Esophagus squamous epithelium (tissue), 5 donors: ENCODE measurements around the gene GPR6. TPM values are rescaled to one million over a fixed set of nuclear protein-coding genes. Genes with fewer than 3 reads are reported as not detected.

Source experiments
- DNase-seq: peaks from one replicate; lab custom pipeline; 2025; lab: John Stamatoyannopoulos, UW
- H3K27ac ChIP-seq, 4 donors: fragments of 200-600 bp; sonication (generic); one replicate each; pipeline ENCODE4 v1.5.1; 2016 to 2019; ENCODE audit warnings: mild to moderate bottlenecking in 1 of 4
- H3K27me3 ChIP-seq, 4 donors: fragments of 200-600 bp; sonication (generic); 1 replicate in 3 of 4; 2 replicates in 1 of 4; pipeline versions ENCODE4 v1.5.1 to v1.6.0; 2017 to 2021; ENCODE audit warnings: antibody characterized with exemption in 1 of 4
- H3K36me3 ChIP-seq, 3 donors: fragments of 200-600 bp; sonication (generic); one replicate each; pipeline ENCODE4 v1.5.1; 2016 to 2019
- H3K4me1 ChIP-seq, 3 donors: fragments of 200-600 bp; sonication (generic); one replicate each; pipeline ENCODE4 v1.5.1; 2017 to 2019
- H3K4me3 ChIP-seq, 4 donors: fragments of 200-600 bp; sonication (generic); 1 replicate in 3 of 4; 2 replicates in 1 of 4; pipeline ENCODE4 v1.5.1; 2016 to 2019; ENCODE audit warnings: mild to moderate bottlenecking in 2 of 4, moderate library complexity in 1 of 4
- H3K9me3 ChIP-seq, 3 donors: fragments of 200-600 bp; sonication (generic); one replicate each; pipeline ENCODE4 v1.5.1; 2016 to 2019
- POLR2A ChIP-seq, 4 donors: fragments of 450-650 bp; IDR thresholded peaks; one replicate each; pipeline ENCODE4 v1.6.1; 2017; ENCODE audit warnings: antibody characterized with exemption in 4 of 4, mild to moderate bottlenecking in 4 of 4, moderate library complexity in 3 of 4
- whole genome bisulfite sequencing, 2 donors: methylation state at CpG; one replicate each; pipeline ENCODE4 v1.1.5; 2018; 5-methylcytosine and 5-hydroxymethylcytosine counted together
- intact Hi-C: fragments of 100-400 bp; cut with DNase I; formaldehyde crosslinking; loops from one replicate; pipeline ENCODE4 v1.15.0; 2022
- total RNA-seq, 4 donors: library from RNA; depleted of rRNA; stranded (reverse); fragments of >200 nt; gene quantifications; one replicate each; pipeline ENCODE4 v1.1.0, GENCODE V29; 2016
- TF ChIP-seq, protein P1 (sequence below), 6 experiments: fragments of 450-650 bp in 4 of 6; fragments of 200-600 bp in 2 of 6; sonication (generic) in 2 of 6; IDR thresholded peaks; one replicate each; pipeline ENCODE4 v1.5.1; 2016 to 2019; ENCODE audit warnings: antibody characterized with exemption in 6 of 6, mild to moderate bottlenecking in 4 of 6, moderate library complexity in 4 of 6
- donor health status: DM: yes; HTN: yes; CAD: no.

The GPR6 gene
- total RNA-seq, 4 donors from 2014 or later: not detected

DNA sequence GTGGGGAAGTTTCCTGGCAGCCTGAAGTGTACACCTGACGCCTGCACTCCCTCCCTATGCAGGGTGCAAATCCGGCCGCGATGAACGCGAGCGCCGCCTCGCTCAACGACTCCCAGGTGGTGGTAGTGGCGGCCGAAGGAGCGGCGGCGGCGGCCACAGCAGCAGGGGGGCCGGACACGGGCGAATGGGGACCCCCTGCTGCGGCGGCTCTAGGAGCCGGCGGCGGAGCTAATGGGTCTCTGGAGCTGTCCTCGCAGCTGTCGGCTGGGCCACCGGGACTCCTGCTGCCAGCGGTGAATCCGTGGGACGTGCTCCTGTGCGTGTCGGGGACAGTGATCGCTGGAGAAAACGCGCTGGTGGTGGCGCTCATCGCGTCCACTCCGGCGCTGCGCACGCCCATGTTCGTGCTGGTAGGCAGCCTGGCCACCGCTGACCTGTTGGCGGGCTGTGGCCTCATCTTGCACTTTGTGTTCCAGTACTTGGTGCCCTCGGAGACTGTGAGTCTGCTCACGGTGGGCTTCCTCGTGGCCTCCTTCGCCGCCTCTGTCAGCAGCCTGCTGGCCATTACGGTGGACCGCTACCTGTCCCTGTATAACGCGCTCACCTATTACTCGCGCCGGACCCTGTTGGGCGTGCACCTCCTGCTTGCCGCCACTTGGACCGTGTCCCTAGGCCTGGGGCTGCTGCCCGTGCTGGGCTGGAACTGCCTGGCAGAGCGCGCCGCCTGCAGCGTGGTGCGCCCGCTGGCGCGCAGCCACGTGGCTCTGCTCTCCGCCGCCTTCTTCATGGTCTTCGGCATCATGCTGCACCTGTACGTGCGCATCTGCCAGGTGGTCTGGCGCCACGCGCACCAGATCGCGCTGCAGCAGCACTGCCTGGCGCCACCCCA lies 1.2 kb downstream of the GPR6 start:
- Histone ChIP-seq H3K9me3 (no peaks in the 10 kb centered on the region), H3K4me3 (no peak overlapping the region), H3K27ac (no peak overlapping the region), H3K36me3 (no peaks in the 10 kb centered on the region), H3K27me3 (peaks cover 0 to 71% (median 13%) of the 10 kb centered on the region in 4 donors), H3K4me1 (peaks cover 0 to 19% (median 0%) of the 10 kb centered on the region in 3 donors)
- no peak for DNase-seq
- whole genome bisulfite sequencing, 2 donors: 20 to 27% methylated on average over 3 to 29 of the region's 81 CpGs
- TF ChIP-seq, protein P1, sequence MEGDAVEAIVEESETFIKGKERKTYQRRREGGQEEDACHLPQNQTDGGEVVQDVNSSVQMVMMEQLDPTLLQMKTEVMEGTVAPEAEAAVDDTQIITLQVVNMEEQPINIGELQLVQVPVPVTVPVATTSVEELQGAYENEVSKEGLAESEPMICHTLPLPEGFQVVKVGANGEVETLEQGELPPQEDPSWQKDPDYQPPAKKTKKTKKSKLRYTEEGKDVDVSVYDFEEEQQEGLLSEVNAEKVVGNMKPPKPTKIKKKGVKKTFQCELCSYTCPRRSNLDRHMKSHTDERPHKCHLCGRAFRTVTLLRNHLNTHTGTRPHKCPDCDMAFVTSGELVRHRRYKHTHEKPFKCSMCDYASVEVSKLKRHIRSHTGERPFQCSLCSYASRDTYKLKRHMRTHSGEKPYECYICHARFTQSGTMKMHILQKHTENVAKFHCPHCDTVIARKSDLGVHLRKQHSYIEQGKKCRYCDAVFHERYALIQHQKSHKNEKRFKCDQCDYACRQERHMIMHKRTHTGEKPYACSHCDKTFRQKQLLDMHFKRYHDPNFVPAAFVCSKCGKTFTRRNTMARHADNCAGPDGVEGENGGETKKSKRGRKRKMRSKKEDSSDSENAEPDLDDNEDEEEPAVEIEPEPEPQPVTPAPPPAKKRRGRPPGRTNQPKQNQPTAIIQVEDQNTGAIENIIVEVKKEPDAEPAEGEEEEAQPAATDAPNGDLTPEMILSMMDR (IDR thresholded peaks at IDR 0.05): no peak
- TF ChIP-seq POLR2A (IDR thresholded peaks at IDR 0.05): no peak
- intact Hi-C loops: no loop called here

DNA sequence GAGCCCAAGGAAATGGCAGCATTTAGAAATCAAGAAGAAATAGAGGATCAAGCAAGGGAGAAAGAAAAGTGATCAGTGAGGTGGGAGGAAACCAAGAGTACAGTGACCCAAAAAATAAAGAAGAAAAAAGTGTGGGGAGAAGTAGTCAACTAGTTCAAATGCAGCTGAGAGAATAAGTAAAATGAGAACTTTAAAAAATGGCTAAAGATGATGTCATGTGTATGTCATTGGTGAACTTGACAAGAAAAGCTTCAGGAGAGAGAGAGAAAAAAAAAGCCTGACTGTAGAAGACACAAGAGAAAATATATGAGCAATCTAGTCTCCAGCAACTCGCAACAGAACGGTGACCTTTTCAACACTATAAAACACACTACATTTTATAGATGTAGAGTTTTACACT lies 6.3 kb downstream of the GPR6 start:
- 88 to 94% methylated on average over 2 of the region's 2 CpGs for WGBS, 2 donors
- H3K27ac ChIP-seq: no peak overlapping the region

DNA sequence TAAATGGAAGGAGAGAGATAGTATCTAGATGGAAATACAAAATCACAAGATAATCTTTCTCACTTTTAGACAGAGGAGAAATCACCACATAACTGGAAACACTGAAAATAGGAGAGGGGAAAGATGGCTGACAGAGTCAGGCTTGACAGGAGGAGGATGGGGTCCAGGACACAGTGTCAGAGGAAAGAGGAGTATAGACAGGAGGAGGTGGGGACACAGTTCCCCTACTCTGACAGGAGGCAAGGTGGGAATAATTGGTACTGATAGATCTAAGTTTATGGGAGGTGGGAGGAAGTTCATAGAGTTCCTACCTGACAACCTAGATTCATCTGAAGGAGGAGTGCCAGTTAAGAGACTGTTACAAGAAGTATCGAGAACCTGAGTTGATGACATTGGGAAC lies 9.1 kb downstream of the GPR6 start:
- TF ChIP-seq POLR2A (IDR thresholded peaks at IDR 0.05): no peak
- TF ChIP-seq, protein P1 (IDR thresholded peaks at IDR 0.05): no peak
- 60 to 75% methylated on average over 1 of the region's 1 CpG for WGBS, 2 donors
- no peaks in the 10 kb centered on the region for H3K4me1 ChIP-seq
- H3K4me3 ChIP-seq: no peak overlapping the region
- H3K36me3 ChIP-seq: no peaks in the 10 kb centered on the region
- DNase-seq: no peak
- no peak overlapping the region for H3K27ac ChIP-seq
- no peaks in the 10 kb centered on the region for H3K9me3 ChIP-seq
- H3K27me3 ChIP-seq: peaks cover 0 to 7% (median 0%) of the 10 kb centered on the region in 4 donors
- intact Hi-C loops: no loop called here

More for the DNA sequence above, 6.3 kb downstream of the GPR6 start:
- no peak for DNase-seq
- intact Hi-C loops: no loop called here
- no peak for TF ChIP-seq POLR2A (IDR thresholded peaks at IDR 0.05)
- TF ChIP-seq, protein P1 (IDR thresholded peaks at IDR 0.05): no peak
- Histone ChIP-seq H3K4me3 (no peak overlapping the region), H3K27me3 (peaks cover 0 to 35% (median 3%) of the 10 kb centered on the region in 4 donors), H3K36me3 (no peaks in the 10 kb centered on the region), H3K9me3 (no peaks in the 10 kb centered on the region), H3K4me1 (peaks cover 0 to 3% (median 0%) of the 10 kb centered on the region in 3 donors)

DNA sequence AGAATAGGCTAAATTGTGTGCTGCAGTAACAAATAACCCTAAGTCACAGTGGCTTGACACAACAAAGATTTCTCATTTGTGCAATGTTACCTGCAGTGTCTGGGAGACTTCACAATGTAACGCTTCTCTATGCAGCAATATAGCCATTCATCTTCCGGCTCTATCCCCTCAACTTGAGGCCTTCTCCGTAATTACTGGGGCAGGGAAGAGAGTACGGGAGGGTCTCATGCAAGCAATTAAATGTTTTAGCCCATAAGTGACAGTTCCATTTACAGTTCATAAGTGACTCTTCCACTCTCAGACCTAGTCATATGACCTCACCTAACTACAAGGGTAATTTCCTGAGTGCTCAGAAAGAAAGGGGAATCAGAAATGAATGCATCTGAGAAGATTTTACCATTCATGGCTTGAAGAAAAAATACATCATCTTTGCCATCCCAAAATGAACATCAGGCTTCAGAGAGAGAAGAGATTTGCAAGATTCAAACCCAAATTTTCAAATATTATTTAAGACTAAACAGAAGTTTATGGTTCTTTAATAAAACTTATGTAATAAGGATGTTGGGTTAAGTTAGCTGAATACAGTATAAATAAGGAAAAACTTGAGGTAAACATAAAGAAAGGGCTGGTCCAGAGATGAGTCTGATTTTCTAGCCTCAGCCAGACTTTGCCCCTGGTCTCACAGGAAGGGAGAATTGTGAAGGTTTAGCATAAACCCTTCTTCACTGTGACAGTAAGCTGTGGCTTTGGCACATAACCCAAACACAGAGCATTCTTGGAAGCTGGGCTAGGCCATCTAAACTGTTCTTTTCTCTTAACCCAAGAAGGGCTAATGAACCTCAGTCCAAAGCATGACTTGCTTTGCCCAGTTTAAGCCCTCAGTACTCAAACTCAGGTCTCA lies 13.3 kb downstream of the GPR6 start:
- WGBS, 2 donors: 82 to 88% methylated on average over 4 of the region's 4 CpGs

More for the DNA sequence above, 13.3 kb downstream of the GPR6 start:
- no peak overlapping the region for H3K27ac ChIP-seq
- DNase-seq: no peak
- no peak overlapping the region for H3K4me3 ChIP-seq
- H3K4me1 ChIP-seq: no peaks in the 10 kb centered on the region
- TF ChIP-seq POLR2A (IDR thresholded peaks at IDR 0.05): no peak
- TF ChIP-seq, protein P1 (IDR thresholded peaks at IDR 0.05): no peak
- H3K27me3 ChIP-seq: no peaks in the 10 kb centered on the region
- no peaks in the 10 kb centered on the region for H3K36me3 ChIP-seq
- intact Hi-C loops: no loop called here
- no peaks in the 10 kb centered on the region for H3K9me3 ChIP-seq
